OCI-LY3 (cell line): ENCODE measurements around the gene GLRX2.
A peak's percentile ranks its signal among the peaks of the same experiment; 100 is the strongest.

Experiments
- H2AFZ ChIP-seq: fragments of 200-600, 300-600 bp; shearing (Covaris generic); 2 replicates; pipeline ENCODE4 v1.6.0; 2014; ENCODE audit warnings: antibody characterized with exemption, low read depth, low read length
- H3K27ac ChIP-seq: fragments of 200-600, 300-600 bp; sonication (generic); 2 replicates; pipeline ENCODE4 v1.5.1; 2014; ENCODE audit warnings: mild to moderate bottlenecking, low read length, moderate library complexity, mixed read lengths
- H3K27me3 ChIP-seq: fragments of 200-600, 300-600 bp; sonication (generic); 2 replicates; pipeline ENCODE4 v1.6.1; 2014; ENCODE audit warnings: low read depth, low read length, mixed read lengths
- H3K36me3 ChIP-seq: fragments of 200-600, 300-600 bp; sonication (generic); replicated peaks from 2 replicates; pipeline ENCODE3; 2014; ENCODE audit warnings: low read depth, low read length, mixed read lengths
- H3K4me1 ChIP-seq: fragments of 300-600, 200-600 bp; sonication (generic); 2 replicates; pipeline ENCODE4 v1.6.1; 2014; ENCODE audit warnings: low read length, mixed read lengths
- H3K4me2 ChIP-seq: fragments of 200-600, 300-600 bp; sonication (generic); 2 replicates; pipeline ENCODE4 v1.6.1; 2014; ENCODE audit warnings: low read length, mixed read lengths
- H3K4me3 ChIP-seq: fragments of 300-600, 200-600 bp; sonication (generic); 2 replicates; pipeline ENCODE4 v1.5.1; 2014; ENCODE audit warnings: antibody characterized with exemption, mild to moderate bottlenecking, low read length, moderate library complexity
- H3K79me2 ChIP-seq: fragments of 300-600, 200-600 bp; shearing (Covaris generic); 2 replicates; pipeline ENCODE4 v1.6.1; 2014; ENCODE audit warnings: mild to moderate bottlenecking, low read length, mixed read lengths
- H3K9ac ChIP-seq: fragments of 300-600, 200-600 bp; shearing (Covaris generic); 2 replicates; pipeline ENCODE4 v1.6.0; 2014; ENCODE audit warnings: mild to moderate bottlenecking, low read length, moderate library complexity
- H3K9me3 ChIP-seq: fragments of 200-600, 300-600 bp; shearing (Covaris generic); 2 replicates; pipeline ENCODE4 v1.6.1; 2014; ENCODE audit warnings: low read length, mixed read lengths; ENCODE audit not compliant: insufficient read depth
- H4K20me1 ChIP-seq: fragments of 200-600, 300-600 bp; sonication (generic); 2 replicates; pipeline ENCODE4 v1.6.1; 2016; ENCODE audit warnings: low read length, mixed read lengths; ENCODE audit not compliant: insufficient read depth
- EZH2phosphoT487 ChIP-seq: fragments of 200-600 bp; shearing (Covaris generic); IDR thresholded peaks from 2 replicates; pipeline ENCODE4 v1.6.1; 2018; ENCODE audit warnings: antibody characterized with exemption, mixed run types, low read depth
- TF ChIP-seq, protein P1 (sequence below): fragments of 200-600, 300-600 bp; sonication (generic); IDR thresholded peaks from 2 replicates; pipeline ENCODE4 v1.5.1; 2014; ENCODE audit warnings: antibody characterized with exemption, low read length, low read depth

Gene GLRX2

DNA sequence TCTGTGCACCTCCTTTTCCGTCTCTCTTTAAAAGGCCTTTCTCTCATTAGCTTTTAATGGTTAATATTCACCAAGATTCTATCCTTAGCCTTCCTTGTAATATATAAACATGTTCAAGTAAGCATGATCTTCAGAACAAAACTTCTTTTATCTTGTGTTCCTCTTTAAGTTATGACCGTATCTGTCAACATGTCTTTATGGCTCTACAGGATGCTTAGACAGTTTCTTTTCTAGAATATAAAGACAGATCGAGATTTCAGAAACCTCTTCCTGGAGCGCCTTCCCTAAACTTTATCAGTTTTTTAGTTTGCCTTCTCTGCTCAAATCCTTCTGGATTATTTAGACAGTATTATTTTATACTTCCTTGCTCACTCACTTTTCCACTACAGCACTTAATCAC is 38.6 kb downstream of the GLRX2 start:
- Histone ChIP-seq H3K9ac (peak overlapping the region; percentile 52), H3K9me3 (no peaks in the 10 kb centered on the region), H3K4me3 (peak overlapping the region; percentile 71), H3K27me3 (no peaks in the 10 kb centered on the region), H3K4me2 (peak overlapping the region; percentile 91), H2AFZ (no peak overlapping the region), H4K20me1 (peaks cover 9% of the 10 kb centered on the region; the same call in 1 of the 2 replicates), H3K4me1 (peaks cover 52% of the 10 kb centered on the region), H3K79me2 (peaks cover 84% of the 10 kb centered on the region), H3K36me3 (peaks cover 10% of the 10 kb centered on the region), H3K27ac (peak overlapping the region; percentile 6)
- TF ChIP-seq, protein P1, sequence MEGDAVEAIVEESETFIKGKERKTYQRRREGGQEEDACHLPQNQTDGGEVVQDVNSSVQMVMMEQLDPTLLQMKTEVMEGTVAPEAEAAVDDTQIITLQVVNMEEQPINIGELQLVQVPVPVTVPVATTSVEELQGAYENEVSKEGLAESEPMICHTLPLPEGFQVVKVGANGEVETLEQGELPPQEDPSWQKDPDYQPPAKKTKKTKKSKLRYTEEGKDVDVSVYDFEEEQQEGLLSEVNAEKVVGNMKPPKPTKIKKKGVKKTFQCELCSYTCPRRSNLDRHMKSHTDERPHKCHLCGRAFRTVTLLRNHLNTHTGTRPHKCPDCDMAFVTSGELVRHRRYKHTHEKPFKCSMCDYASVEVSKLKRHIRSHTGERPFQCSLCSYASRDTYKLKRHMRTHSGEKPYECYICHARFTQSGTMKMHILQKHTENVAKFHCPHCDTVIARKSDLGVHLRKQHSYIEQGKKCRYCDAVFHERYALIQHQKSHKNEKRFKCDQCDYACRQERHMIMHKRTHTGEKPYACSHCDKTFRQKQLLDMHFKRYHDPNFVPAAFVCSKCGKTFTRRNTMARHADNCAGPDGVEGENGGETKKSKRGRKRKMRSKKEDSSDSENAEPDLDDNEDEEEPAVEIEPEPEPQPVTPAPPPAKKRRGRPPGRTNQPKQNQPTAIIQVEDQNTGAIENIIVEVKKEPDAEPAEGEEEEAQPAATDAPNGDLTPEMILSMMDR: no peak
- no peak for TF ChIP-seq EZH2phosphoT487

GRCh38 chr1:193065954-193066353 is 39.3 kb downstream of the GLRX2 start:
- TF ChIP-seq, protein P1: no peak
- TF ChIP-seq EZH2phosphoT487: no peak
- no peaks in the 10 kb centered on the region for H3K27me3 ChIP-seq
- H3K27ac ChIP-seq: peak overlapping the region; percentile 6
- peaks cover 12% of the 10 kb centered on the region for H4K20me1 ChIP-seq
- H3K4me2 ChIP-seq: peak overlapping the region; percentile 91
- H3K9ac ChIP-seq: peak overlapping the region; percentile 52; the same call in 1 of the 2 replicates
- H2AFZ ChIP-seq: no peak overlapping the region
- H3K36me3 ChIP-seq: peaks cover 13% of the 10 kb centered on the region
- H3K4me3 ChIP-seq: peak overlapping the region; percentile 71; the same call in 1 of the 2 replicates
- no peaks in the 10 kb centered on the region for H3K9me3 ChIP-seq
- peaks cover 86% of the 10 kb centered on the region for H3K79me2 ChIP-seq
- H3K4me1 ChIP-seq: peaks cover 52% of the 10 kb centered on the region

DNA sequence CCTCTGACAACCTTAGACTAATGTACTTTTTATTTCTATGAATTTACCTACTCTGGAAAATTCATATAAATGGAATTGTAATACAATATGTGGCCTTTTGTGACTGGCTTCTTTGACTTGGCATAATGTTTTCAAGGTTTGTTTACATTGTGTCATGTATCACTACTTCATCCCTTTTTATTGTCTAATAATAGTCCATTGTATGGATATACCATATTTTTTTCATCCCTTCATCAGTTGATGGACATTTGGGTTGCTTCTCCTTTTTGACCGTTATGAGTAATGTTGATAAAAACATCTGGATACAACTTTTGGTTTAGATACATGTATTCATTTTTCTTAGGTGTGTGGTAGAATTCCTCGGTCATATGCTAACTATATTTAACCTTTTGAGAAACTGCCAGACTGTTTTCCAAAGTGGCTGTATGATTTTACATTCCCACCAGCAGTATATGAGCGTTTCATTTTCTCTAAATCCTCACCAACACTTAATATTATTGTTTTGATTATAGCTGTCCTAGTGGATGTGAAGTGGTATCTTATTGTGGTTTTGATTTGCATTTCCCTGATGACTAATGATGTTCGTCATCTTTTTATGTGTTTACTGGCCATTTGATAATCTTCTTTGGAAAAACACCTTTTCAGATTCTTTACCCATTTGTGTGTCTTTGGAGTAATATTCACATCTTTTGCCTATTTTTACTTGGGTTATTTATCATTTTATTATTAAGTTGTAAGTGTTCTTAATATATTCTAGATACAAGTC is 42.3 kb downstream of the GLRX2 start:
- Histone ChIP-seq H3K9ac (no peak overlapping the region), H3K79me2 (peaks cover 97% of the 10 kb centered on the region), H3K27ac (no peak overlapping the region), H3K4me1 (peaks cover 40% of the 10 kb centered on the region), H3K9me3 (no peaks in the 10 kb centered on the region), H3K36me3 (peaks cover 10% of the 10 kb centered on the region), H3K27me3 (no peaks in the 10 kb centered on the region), H3K4me2 (no peak overlapping the region), H3K4me3 (no peak overlapping the region), H2AFZ (no peak overlapping the region), H4K20me1 (peaks cover 17% of the 10 kb centered on the region)
- TF ChIP-seq, protein P1: no peak
- no peak for TF ChIP-seq EZH2phosphoT487

GRCh38 chr1:193060938-193061337 is 44.3 kb downstream of the GLRX2 start:
- H3K36me3 ChIP-seq: peaks cover 17% of the 10 kb centered on the region
- no peaks in the 10 kb centered on the region for H3K9me3 ChIP-seq
- peaks cover 26% of the 10 kb centered on the region for H4K20me1 ChIP-seq
- no peak overlapping the region for H2AFZ ChIP-seq
- H3K27me3 ChIP-seq: no peaks in the 10 kb centered on the region
- peak overlapping the region; percentile 87 for H3K4me3 ChIP-seq
- H3K4me1 ChIP-seq: peaks cover 39% of the 10 kb centered on the region
- peaks cover 99% of the 10 kb centered on the region for H3K79me2 ChIP-seq
- peak overlapping the region; percentile 90 for H3K4me2 ChIP-seq
- peak overlapping the region; percentile 96 for H3K9ac ChIP-seq
- H3K27ac ChIP-seq: no peak overlapping the region
- no peak for TF ChIP-seq EZH2phosphoT487
- TF ChIP-seq, protein P1: no peak
